ENCODE data around the gene SCYL3. TPM values are rescaled to one million over a fixed set of nuclear protein-coding genes. Genes with fewer than 3 reads are reported as not detected.
"Not testable (repeated sequence)": the region's sequence is repeated elsewhere in the genome, so short reads cannot be mapped to it uniquely, and the experiment has no call there.

Gene SCYL3
- total RNA-seq, 4 donors from 2014 or later = 7.0 to 17.2 (median 10.9) TPM

- ATAC-seq (ENCODE audit: low FRiP score) (no peak), DNase-seq (ENCODE audit: low spot score) (no peak)
- TF ChIP-seq CTCF (IDR thresholded peaks at IDR 0.05) = no peak
Measured at GRCh38 chr1:169872906-169873305, 20.8 kb downstream of the SCYL3 start.

GRCh38 chr1:169871988-169872387 lies 21.7 kb downstream of the SCYL3 start:
- ATAC-seq (ENCODE audit: low FRiP score); DNase-seq (ENCODE audit: low spot score): not testable (repeated sequence)

- ATAC-seq (ENCODE audit: low FRiP score) (no peak), DNase-seq (ENCODE audit: low spot score) (no peak)
- TF ChIP-seq CTCF (IDR thresholded peaks at IDR 0.05) = no peak
Measured at GRCh38 chr1:169869426-169869825, 24.3 kb downstream of the SCYL3 start.

- ATAC-seq (ENCODE audit: low FRiP score) = no peak
Measured at GRCh38 chr1:169868978-169869377, 24.7 kb downstream of the SCYL3 start.

GRCh38 chr1:169867012-169867675 lies 26.6 kb downstream of the SCYL3 start:
- DNase-seq (ENCODE audit: low spot score) = no peak
- TF ChIP-seq CTCF (IDR thresholded peaks at IDR 0.05) = no peak
- no peak for ATAC-seq (ENCODE audit: low FRiP score)

More at GRCh38 chr1:169868978-169869377, 24.7 kb downstream of the SCYL3 start:
- DNase-seq (ENCODE audit: low spot score) = no peak
- TF ChIP-seq CTCF (IDR thresholded peaks at IDR 0.05) = no peak

GRCh38 chr1:169866577-169866976 lies 27.1 kb downstream of the SCYL3 start:
- no peak for TF ChIP-seq CTCF (IDR thresholded peaks at IDR 0.05)
- DNase-seq (ENCODE audit: low spot score) (no peak), ATAC-seq (ENCODE audit: low FRiP score) (no peak)

GRCh38 chr1:169864531-169864930 lies 29.2 kb downstream of the SCYL3 start:
- ATAC-seq (ENCODE audit: low FRiP score) = not testable (repeated sequence)

GRCh38 chr1:169860750-169861149 lies 32.9 kb downstream of the SCYL3 start:
- DNase-seq (ENCODE audit: low spot score) (no peak), ATAC-seq (ENCODE audit: low FRiP score) (no peak)
- no peak for TF ChIP-seq CTCF (IDR thresholded peaks at IDR 0.05)

More at GRCh38 chr1:169864531-169864930, 29.2 kb downstream of the SCYL3 start:
- DNase-seq (ENCODE audit: low spot score) = not testable (repeated sequence)
